ENCODE data around the gene ADSS1.
A peak's percentile ranks its signal among the peaks of the same experiment; 100 is the strongest.
"Not testable (repeated sequence)": the region's sequence is repeated elsewhere in the genome, so short reads cannot be mapped to it uniquely, and the experiment has no call there.

Gene ADSS1

DNA sequence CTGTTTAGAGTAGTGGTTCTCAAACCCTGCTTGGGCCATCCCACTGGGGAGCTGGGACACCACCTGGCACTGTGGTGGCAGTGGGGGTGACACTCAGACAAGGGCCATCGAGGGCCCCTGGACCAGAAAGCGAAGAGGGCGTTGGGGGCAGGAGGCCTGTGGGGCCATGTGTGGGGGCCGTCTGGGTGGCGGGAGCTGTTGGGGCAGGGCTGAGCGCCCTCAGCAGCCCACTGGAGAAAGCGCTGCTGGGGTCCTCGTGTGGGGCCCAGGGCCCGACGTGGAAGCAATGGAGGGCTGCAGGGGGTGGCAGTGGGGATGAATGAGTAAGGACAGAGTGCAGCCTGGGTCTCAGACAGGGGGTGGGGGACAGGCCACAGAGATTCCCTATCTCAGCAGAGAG, 5.9 kb upstream of the ADSS1 start:
- DNase-seq, result no peak

DNA sequence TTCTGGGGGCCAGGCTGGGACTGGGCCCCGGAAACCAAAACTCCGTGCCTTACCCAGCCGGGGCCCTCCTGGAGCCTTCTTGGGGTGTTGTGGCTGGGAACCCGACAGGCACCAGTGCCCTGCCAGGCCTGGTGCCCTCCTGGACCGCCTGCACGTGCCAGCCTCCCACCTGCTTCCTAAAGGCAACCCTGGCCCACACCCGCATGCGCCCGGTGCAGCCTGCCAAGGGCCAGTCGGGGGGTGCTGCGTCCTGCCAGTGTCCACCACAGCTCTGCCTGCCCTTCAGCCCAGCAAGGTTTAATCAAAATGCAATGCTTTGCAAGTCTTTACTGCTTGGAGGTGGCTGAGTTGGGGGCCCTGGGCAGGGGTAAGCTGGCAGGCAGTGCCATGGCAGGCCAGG, 5.2 kb upstream of the ADSS1 start:
- no peak for DNase-seq

- no peak for DNase-seq
These were observed 4.7 kb upstream of the ADSS1 start for GRCh38 chr14:104719343-104719742.

GRCh38 chr14:104721505-104722431, 2.3 kb upstream of the ADSS1 start:
- DNase-seq, result no peak

DNA sequence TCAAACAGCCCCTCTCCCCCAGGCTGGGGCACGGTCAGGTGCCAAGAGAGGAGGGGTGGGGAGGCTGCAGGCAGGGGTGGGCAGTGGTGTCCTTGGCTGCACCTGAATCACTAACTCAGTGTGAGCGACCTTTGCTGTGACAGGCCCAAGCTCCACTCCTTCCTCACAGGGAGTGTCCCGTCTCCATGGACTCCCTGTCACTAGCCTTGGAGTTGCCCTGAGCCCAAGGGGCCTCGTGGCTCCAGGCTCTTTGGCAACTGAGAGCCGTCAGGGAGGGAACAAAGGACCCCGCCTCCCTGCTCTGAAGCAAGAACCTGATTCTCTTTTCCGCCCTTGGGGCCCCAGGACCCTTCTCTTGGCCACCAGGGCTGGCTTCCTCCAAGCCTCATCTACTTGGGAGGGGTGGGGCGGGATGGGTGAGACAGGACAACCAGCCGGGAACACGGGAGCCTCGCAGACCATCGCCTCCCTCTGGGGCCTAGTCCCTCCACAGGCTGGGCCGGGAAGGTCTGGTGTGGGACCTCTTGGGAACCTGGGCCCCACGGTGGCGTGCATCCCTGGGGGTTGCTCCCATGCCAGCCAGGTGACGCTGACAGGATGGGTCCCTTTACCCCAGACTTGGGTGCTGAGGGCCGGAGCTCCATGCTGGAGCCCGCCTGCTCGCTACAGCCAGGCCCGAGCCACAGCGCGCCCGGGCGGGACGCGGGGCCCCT, 935 bp upstream of the ADSS1 start:
- no peak for DNase-seq

- DNase-seq, result peak in 1 of 2 experiments; percentile 24
These were observed 465 bp downstream of the ADSS1 start for GRCh38 chr14:104724407-104724980.

DNA sequence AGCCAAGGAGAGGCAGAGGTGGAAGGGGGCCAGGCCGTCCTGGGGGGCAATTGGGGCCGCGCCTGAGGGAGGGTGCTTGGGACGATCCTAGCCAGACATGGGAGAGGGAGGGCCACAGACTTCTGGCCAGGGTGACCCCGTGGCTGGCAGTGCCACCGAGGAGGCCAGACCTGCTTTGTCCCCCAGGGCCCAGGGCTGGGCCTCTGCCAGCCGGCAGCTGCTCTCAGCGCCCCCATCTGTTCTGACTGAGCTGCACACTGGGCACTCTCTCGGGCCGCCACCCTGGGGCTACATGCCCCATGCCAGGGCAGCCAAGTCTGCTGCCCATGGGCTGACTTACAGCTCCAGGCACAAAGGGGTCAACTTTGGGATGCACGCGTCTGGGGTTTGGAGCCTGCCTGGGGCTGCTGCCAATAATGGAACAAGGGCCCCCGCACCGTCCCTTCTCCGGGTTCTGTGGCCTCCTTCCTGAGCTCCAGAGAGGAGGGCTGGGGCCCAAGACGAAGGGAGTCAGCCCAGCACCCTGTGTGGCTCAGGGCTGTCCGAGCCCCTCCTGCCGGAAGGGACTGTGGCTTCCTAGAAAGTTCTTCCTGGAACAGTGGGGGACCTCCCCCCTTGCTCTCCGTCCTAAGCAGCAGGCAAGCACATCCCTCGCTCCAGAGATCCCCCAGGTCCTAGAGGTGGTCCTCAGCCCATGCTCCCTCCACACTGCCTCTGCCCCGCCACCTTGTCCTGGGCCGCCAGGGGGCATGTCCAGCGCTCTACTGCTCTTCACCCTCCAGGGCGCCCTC, 1.1 kb downstream of the ADSS1 start:
- DNase-seq, result no peak

- DNase-seq, result no peak
These were observed 1.9 kb downstream of the ADSS1 start for GRCh38 chr14:104725772-104726548.

GRCh38 chr14:104726600-104727451, 2.8 kb downstream of the ADSS1 start:
- no peak for DNase-seq

GRCh38 chr14:104728631-104729030, 4.6 kb downstream of the ADSS1 start:
- DNase-seq, result no peak

GRCh38 chr14:104729176-104729834, 5.3 kb downstream of the ADSS1 start:
- DNase-seq, result not testable (repeated sequence)

DNA sequence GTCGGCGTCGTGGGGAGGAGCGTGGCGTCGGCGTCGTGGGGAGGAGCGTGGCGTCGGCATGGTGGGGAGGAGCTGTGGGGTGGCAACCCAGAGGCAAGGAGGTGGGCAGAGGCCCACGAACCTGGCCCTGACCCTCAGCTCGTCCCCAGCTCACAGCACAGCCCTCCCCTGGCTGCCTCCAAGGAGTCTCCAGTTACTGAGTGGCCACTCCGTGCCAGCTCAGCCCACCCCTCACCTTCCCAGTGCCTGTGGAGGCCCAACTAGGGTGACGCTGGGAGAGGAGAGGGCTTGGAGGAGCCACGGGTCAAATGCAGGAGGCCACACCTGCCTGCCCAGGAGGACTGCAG, 5.8 kb downstream of the ADSS1 start:
- no peak for DNase-seq

- DNase-seq, result no peak
These were observed 6.5 kb downstream of the ADSS1 start for GRCh38 chr14:104730487-104730886.

DNA sequence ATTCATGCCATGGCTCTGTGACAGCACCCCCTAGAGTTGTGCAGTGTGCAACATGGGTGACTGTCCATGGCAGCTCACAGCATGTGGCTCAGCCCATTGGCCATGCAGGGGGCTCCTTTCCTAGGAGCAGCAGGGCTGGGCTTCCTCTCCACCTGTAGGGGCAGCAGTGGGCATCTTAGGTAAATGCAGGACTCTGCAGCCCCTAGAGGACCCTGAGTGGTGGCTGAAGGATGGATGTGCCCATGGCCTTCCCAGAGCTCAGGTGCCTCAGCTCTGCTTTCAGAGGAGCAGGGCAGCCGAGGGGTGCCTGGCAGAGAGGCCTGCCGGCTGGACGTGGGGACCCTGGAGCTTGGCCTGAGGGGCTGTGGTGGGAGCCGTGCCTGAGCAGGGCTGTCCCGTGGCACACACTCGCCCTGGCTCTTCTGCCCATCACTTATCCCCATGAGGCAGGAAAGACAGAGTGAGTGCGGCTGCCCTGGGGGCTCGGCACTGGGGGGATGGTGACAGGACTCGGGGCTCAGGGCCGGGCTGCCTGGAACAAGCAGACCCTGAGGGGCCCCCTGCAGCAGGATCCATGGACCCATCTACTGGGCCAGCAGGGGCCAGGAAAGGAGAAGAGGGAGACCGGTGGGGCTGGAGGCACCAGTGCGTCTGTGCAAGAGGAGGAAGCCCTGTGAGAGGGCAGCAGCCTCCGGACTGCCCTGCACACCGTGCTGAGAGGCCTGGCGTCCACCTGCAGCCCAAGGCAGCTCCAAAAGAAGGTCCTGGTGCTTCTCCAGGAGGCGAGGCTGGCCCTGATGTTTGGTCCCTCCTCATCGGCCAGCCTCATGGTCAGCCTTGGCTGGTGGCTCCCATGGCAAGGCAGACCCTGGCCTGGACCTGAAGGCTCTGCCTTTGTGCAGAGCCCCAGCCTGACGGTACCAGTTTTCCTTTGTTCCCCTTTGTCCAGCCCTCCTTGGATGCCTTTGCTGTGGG, 7.6 kb downstream of the ADSS1 start:
- DNase-seq, result no peak

DNA sequence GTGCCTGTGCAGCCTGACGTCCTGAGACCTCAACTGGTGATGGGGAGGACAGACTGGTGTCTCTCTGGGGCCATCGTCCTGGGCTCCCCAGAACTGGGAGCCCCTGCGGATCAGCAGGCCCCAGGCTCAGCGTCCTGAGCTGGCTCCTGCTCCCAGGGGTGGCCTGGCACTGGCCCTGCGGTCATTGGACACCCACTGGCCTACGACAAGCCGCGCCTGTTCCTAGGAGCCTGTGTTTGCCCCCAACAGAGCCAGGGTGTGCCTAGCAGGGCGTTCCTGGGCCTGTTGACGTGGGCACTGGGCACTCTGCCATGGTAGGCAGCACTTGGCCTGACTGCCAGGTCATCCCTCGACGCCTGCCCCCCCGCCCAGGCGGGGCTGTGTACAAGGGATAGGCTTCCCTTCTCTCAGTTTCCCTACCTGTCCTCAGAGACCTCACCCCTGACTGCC, 8.4 kb downstream of the ADSS1 start:
- no peak for DNase-seq

DNA sequence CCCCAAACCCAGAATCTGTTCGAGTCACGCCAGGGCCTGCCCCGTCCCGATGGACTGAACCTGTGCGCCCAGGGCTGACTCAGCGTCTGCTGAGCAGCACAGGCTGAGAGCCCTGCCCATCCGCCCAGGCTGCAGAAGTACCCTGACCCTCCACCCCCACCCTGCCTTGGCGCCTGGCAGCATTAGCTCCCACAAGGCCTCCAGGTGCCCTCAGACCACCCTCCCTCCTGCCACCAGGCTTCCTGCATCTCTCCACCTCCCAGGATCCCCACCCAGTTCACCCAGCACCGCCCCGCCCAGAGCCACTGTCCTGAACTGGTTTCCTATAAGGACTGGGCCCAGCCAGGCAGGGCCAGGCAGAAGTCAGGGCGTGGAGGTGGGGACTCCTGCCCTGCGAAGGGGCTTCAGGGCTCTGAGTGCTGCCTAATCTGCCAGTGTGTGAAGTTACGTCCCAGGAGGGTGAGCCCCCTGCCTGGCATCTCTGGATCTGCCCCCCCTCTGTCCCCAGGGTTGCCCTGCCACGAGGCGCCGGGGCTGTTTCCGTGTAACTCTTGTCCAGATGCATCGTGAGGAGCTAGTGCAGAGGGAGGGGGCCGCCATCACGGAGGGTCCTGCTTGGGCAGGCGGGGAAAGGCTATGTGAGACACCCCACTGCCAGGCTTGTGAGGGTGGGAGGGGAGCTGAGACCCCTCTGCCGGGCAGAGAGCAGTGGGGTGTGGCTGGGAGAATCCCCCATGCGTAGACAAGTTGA, 9.1 kb downstream of the ADSS1 start:
- DNase-seq, result no peak

GRCh38 chr14:104734051-104734587, 10.1 kb downstream of the ADSS1 start:
- DNase-seq, result no peak

DNA sequence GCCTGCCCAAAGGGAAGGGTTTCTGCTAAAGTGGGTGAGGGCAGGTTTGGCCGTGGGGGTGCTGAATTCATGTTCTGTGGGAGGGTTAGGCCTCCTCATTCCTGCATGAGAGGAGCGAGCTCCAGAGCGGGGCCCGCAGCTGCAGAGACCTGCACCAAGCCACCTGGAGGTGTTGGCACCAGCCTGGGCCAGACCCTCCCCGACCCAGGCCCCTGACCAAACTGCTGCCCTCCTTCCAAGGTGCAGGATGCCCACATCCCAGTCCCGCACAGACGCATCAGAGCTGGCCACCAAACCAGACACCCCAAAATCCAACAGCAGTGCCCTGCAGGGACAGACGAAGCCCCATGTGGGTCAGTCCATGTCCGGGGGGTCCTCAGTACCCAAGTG, 10.6 kb downstream of the ADSS1 start:
- DNase-seq, result no peak

Data from activated CD4-positive, alpha-beta T cell treated with anti-CD3 and anti-CD28 coated beads, Interleukin-2, amount 50 U/mL, for 48 hours (primary cell).